ENCODE data around the gene FPR3.
"Not testable (repeated sequence)": the region's sequence is repeated elsewhere in the genome, so short reads cannot be mapped to it uniquely, and the experiment has no call there.

DNA sequence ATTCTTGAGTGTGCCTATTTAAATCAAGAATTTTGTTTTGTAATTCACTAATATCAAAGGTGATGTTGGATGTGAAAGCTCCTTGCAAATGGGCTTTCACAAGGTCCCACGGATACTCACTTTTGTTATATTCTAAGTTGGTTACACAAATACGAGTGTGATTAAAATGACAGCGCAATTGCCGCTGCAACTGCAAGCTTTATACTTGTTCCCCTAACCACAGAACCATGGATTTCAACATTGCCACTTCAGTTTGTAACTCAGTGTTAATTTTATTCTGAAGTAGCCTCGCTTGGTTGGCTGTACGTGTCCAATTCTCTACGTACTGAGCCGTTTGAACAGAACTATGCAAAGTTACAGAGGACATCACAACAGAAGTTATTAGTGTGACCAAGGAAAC is 10.4 kb downstream of the FPR3 start:
- TF ChIP-seq, protein P1, sequence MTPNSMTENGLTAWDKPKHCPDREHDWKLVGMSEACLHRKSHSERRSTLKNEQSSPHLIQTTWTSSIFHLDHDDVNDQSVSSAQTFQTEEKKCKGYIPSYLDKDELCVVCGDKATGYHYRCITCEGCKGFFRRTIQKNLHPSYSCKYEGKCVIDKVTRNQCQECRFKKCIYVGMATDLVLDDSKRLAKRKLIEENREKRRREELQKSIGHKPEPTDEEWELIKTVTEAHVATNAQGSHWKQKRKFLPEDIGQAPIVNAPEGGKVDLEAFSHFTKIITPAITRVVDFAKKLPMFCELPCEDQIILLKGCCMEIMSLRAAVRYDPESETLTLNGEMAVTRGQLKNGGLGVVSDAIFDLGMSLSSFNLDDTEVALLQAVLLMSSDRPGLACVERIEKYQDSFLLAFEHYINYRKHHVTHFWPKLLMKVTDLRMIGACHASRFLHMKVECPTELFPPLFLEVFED (CRISPR knock-in tag; conservative IDR thresholded peaks at IDR 0.05) = not testable (repeated sequence)
- TF ChIP-seq BRD4 (IDR thresholded peaks at IDR 0.05) = not testable (repeated sequence)
- TF ChIP-seq, protein P2, sequence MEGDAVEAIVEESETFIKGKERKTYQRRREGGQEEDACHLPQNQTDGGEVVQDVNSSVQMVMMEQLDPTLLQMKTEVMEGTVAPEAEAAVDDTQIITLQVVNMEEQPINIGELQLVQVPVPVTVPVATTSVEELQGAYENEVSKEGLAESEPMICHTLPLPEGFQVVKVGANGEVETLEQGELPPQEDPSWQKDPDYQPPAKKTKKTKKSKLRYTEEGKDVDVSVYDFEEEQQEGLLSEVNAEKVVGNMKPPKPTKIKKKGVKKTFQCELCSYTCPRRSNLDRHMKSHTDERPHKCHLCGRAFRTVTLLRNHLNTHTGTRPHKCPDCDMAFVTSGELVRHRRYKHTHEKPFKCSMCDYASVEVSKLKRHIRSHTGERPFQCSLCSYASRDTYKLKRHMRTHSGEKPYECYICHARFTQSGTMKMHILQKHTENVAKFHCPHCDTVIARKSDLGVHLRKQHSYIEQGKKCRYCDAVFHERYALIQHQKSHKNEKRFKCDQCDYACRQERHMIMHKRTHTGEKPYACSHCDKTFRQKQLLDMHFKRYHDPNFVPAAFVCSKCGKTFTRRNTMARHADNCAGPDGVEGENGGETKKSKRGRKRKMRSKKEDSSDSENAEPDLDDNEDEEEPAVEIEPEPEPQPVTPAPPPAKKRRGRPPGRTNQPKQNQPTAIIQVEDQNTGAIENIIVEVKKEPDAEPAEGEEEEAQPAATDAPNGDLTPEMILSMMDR (IDR thresholded peaks at IDR 0.05 in 2 of 3, conservative IDR thresholded peaks at IDR 0.05 in 1 of 3; ENCODE audit: insufficient read depth in 2 of 3, low read depth in 1 of 3, low read length in 3 of 3) = not testable (repeated sequence)
